Iris pigment epithelial cell (primary cell): ENCODE measurements around the gene PLXNC1.
A peak's percentile ranks its signal among the peaks of the same experiment; 100 is the strongest.

Experiments
- DNase-seq: peaks from one replicate; pipeline ENCODE4 v3.0.0-alpha.2; 2011; ENCODE audit warnings: low read depth

Gene PLXNC1

GRCh38 chr12:94239332-94239993 lies 91.1 kb downstream of the PLXNC1 start:
- DNase-seq: no peak

DNA sequence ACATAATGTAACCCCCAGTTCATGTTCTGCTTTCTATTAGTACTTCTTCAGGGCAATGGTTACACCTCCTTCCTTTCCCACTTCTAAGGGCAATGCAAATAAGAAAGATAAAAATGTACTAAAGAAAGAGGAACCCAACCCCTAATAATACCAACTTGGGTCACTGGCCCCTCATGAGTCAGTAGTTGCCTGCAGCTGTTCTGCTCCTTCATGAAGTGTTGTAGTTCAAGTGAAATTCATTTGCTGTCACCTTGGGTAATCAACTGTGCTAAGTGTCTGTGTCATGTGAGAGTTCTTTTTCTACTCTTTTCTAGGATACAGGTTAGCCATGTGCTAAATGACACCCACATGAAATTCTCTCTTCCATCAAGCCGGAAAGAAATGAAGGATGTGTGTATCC lies 91.8 kb downstream of the PLXNC1 start:
- no peak for DNase-seq

GRCh38 chr12:94242901-94243300 lies 94.5 kb downstream of the PLXNC1 start:
- DNase-seq: no peak

GRCh38 chr12:94244165-94245133 lies 96.1 kb downstream of the PLXNC1 start:
- no peak for DNase-seq

DNA sequence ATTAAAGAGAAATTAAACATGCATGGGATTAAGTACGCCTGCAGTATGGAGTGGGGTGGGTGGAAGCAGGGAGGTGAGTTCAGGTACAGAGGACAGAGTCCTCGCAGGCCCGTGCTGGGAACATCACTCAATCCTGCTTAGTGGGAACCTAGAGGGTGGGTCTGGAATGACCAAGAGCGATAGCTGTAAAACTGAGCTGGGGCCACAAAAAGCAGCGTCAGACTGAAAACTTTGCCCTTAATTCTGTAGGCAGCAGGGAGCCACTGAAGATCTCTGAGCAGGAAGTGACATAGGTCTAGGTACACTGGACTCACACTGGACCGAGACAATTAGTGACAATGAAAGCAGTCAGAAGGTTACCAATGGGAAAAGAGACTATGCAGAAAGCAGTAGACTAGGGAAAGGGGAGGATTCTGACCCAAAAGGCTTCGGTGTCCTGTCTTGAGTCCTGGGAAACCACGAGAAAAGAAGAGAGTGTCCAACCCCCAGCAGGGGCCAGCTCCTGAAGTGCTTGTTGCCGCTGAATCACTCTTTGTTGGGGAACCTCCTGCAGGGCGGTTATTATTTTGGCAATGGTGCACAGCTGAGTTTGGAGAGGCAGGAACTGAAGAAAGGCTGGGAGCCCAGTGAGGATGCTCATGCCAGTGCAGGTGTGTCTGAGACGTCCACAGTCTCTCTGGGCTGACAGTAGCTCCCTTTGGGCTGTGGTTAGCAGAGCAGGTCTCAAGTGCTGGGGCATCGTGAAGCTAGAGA lies 97.4 kb downstream of the PLXNC1 start:
- DNase-seq: no peak

- peak; percentile 16 for DNase-seq
Observed at GRCh38 chr12:94247246-94247645, 98.9 kb downstream of the PLXNC1 start.

DNA sequence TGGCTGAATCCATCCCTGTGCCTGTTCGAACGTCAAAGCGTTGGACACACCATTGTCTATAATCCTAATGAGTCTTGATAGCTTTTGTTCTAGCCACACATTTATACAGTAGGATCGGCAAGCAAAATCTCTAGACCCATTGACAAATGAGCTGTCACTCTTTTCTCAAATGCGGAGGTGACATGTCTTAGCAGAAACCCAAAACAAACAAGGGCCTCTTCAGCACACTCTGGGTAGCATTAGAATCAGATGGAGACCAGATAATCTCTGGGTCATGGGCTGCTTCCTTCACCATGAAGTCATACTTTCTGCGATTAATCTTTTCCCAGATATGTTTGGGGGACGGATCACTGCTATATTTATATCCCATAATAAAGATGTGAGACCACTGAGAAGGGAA lies 100.2 kb downstream of the PLXNC1 start:
- no peak for DNase-seq

- no peak for DNase-seq
Observed at GRCh38 chr12:94250130-94250529, 101.8 kb downstream of the PLXNC1 start.

- no peak for DNase-seq
Observed at GRCh38 chr12:94254270-94254669, 105.9 kb downstream of the PLXNC1 start.

DNA sequence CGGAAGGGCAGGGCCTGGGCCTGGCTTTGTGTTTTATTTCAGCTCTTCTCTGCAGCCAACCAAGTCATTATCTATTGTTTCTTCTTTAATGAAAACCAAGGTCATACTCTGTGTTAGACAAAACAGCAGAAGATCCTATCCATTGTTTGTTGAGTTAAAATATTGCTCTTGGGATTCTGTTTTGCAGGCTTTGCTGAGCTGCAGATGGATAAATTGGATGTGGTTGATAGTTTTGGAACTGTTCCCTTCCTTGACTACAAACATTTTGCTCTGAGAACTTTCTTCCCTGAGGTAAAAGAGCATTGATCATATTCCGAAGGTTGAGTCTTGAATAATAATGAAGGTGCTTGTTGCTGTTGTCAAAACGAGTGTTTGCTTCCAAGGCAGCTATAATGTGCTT lies 106.6 kb downstream of the PLXNC1 start:
- no peak for DNase-seq

GRCh38 chr12:94255428-94255827 lies 107.1 kb downstream of the PLXNC1 start:
- no peak for DNase-seq

GRCh38 chr12:94258593-94258992 lies 110.2 kb downstream of the PLXNC1 start:
- DNase-seq: no peak

DNA sequence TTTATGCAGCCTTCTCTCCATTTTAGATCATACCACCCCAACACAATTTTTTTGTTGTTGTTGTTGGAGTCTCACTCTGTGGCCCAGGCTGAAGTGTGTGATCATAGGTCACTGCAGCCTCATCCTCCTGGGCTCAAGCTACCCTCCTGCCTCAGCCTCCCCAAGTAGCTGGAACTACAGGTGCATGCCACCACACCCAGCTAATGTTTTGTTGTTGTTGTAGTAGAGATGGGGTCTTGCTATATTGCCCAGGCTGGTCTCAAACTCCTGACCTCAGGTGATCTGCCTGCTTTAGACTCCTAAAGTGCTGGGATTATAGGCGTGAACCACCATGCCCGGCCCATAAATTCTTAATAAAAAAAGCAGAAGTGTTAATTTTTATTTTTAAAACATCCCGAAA lies 111.6 kb downstream of the PLXNC1 start:
- no peak for DNase-seq

DNA sequence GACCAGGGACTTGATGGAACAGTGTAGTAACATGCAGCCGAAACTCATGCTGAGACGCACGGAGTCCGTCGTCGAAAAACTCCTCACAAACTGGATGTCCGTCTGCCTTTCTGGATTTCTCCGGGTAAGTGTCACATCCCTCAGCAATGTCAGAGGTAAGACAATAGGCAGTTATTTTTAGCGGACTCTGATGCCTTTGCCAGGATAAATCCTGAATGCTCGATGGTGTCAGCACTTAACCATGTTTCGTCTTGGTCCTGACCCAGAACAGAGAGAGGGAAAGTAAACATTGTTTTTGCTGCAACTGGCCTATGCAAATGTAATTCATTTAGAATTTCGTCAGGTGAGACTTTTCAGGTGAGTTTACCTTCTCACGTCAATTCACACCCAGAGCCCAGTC lies 112.3 kb downstream of the PLXNC1 start:
- DNase-seq: no peak

GRCh38 chr12:94261119-94261518 lies 112.7 kb downstream of the PLXNC1 start:
- no peak for DNase-seq

DNA sequence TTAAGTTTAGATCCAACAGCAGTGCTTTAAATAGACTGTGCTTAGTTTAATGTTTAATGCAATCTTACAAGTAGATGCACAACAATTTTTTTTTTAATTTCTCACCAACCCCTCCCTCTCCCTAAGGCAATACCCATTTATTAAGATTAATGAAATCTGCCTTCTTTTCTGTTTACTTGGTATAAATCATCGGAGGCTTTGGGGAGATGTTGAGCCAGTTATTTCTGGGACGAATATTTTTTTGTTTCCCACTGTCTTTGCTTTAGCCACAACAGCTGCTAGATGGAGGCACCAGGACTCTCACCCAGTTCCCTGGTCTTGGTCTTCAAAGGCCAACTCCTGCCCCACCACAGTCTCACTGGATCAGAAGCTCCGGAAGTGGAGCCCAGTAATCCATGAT lies 113.4 kb downstream of the PLXNC1 start:
- DNase-seq: no peak

DNA sequence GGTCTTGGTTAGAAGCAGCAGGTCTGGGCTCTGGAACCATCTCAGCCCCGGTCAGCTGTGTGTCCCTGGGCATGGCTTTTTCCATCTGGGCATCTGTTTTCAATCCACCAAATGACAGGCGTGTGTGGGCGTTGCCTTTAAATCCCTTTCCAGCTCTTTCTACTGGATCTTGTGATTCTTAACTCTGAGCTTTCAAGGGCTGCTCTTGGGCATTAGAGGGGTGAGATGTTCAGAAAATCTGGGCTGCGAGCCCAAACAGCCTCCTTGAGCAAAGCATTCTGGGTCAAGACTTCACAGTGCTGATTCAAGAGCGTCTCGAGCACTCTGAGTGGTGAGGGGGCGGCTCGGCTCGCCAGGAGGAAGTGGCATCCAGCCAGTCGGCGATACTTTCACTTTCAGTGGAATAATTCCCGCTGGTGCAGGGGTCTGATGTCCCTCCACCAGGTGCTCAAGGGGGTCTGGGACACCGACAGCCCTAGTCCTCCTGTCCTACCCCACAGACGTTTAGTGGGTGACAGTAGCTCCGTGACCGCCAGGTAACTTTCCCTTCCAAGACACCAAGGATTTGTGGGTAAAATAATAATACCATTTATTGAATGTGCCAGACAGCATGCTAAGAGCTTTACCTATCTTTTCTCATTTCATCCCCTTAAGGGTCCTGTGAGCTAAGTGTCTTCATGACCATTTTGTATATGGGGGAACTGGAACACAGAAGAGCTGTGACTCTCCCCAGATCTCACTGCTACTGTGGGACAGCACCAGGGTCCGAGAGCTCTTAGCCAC lies 114.0 kb downstream of the PLXNC1 start:
- peak; percentile 99 for DNase-seq

- DNase-seq: no peak
Observed at GRCh38 chr12:94263011-94263811, 114.8 kb downstream of the PLXNC1 start.

GRCh38 chr12:94263905-94264561 lies 115.7 kb downstream of the PLXNC1 start:
- DNase-seq: peak; percentile 69

GRCh38 chr12:94264736-94265485 lies 116.5 kb downstream of the PLXNC1 start:
- no peak for DNase-seq
